Measurements from ENCODE around the gene SSH2.

The SSH2 gene

GRCh38 chr17:29742210-29742513, 187.9 kb downstream of the SSH2 start:
- H3K4me1 ChIP-seq = peaks cover 16% of the 10 kb centered on the region
- no peaks in the 10 kb centered on the region for H3K27me3 ChIP-seq
- no peak for DNase-seq
- H3K4me3 ChIP-seq (ENCODE audit: low read depth, low read length) = no peak overlapping the region
- H3K36me3 ChIP-seq = no peaks in the 10 kb centered on the region
- H3K9me3 ChIP-seq = no peaks in the 10 kb centered on the region
- no peak for TF ChIP-seq CTCF (IDR thresholded peaks at IDR 0.05; ENCODE audit: low read depth, low read length)

DNA sequence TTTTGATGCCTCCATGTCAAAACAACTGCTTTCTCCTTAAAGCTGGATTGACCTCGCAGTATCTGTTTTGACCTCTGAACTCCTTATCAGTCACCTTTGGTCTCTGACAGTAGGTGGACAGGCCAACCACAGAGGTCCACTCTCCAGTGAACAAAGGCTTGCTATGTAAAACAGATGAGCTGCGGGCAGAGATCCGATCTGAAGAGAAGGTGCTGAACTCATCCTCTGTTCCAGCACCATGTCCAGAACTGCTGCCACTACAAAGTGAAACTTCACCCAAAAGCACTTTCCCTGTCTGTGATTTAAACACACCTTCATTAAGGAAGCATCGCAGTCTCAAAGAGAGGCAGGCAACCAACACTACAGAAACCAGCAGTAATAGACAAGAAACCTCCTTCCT, 190.0 kb downstream of the SSH2 start:
- no peaks in the 10 kb centered on the region for H3K27me3 ChIP-seq
- no peak overlapping the region for H3K4me3 ChIP-seq (ENCODE audit: low read depth, low read length)
- DNase-seq = no peak
- H3K9me3 ChIP-seq = no peaks in the 10 kb centered on the region
- TF ChIP-seq CTCF (IDR thresholded peaks at IDR 0.05; ENCODE audit: low read depth, low read length) = no peak
- H3K4me1 ChIP-seq = peaks cover 3% of the 10 kb centered on the region
- H3K36me3 ChIP-seq = no peaks in the 10 kb centered on the region

- no peaks in the 10 kb centered on the region for H3K27me3 ChIP-seq
- no peak for DNase-seq
Observed at GRCh38 chr17:29734640-29735039, 195.4 kb downstream of the SSH2 start.

DNA sequence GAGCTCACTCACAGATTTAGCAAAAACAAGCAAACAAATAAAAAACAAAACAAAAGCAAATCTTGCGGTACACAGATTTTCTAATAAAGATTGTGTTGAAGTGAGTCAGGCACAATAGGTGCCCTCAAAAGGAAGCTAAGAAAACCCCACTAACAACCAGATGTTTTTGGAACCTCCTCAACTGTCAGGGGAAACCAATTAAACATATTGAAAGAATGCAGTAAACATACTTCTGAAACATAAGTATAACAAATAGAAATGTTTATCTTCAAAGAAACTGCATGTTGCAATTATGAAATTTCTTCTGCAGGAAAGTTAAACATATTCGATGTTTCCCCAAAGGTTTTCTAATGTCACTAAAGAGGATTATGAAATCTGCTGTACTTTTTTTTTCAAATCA, 196.9 kb downstream of the SSH2 start:
- no peaks in the 10 kb centered on the region for H3K27me3 ChIP-seq
- H3K36me3 ChIP-seq = no peaks in the 10 kb centered on the region
- H3K4me1 ChIP-seq = peaks cover 7% of the 10 kb centered on the region; the same call in 1 of the 2 replicates
- H3K9me3 ChIP-seq = no peaks in the 10 kb centered on the region
- DNase-seq = no peak
- no peak overlapping the region for H3K4me3 ChIP-seq (ENCODE audit: low read depth, low read length)
- no peak for TF ChIP-seq CTCF (IDR thresholded peaks at IDR 0.05; ENCODE audit: low read depth, low read length)

More at GRCh38 chr17:29734640-29735039, 195.4 kb downstream of the SSH2 start:
- Histone ChIP-seq H3K36me3 (no peaks in the 10 kb centered on the region), H3K4me1 (peaks cover 7% of the 10 kb centered on the region; the same call in 1 of the 2 replicates), H3K9me3 (no peaks in the 10 kb centered on the region), H3K4me3 (ENCODE audit: low read depth, low read length) (no peak overlapping the region)
- TF ChIP-seq CTCF (IDR thresholded peaks at IDR 0.05; ENCODE audit: low read depth, low read length) = no peak

GRCh38 chr17:29732613-29733012, 197.4 kb downstream of the SSH2 start:
- TF ChIP-seq CTCF (IDR thresholded peaks at IDR 0.05; ENCODE audit: low read depth, low read length) = no peak
- H3K9me3 ChIP-seq = no peaks in the 10 kb centered on the region
- no peaks in the 10 kb centered on the region for H3K27me3 ChIP-seq
- no peak overlapping the region for H3K4me3 ChIP-seq (ENCODE audit: low read depth, low read length)
- peaks cover 8% of the 10 kb centered on the region for H3K4me1 ChIP-seq
- DNase-seq = no peak
- H3K36me3 ChIP-seq = no peaks in the 10 kb centered on the region

- Histone ChIP-seq H3K4me3 (ENCODE audit: low read depth, low read length) (no peak overlapping the region), H3K36me3 (no peaks in the 10 kb centered on the region), H3K4me1 (peaks cover 13% of the 10 kb centered on the region), H3K9me3 (no peaks in the 10 kb centered on the region), H3K27me3 (no peaks in the 10 kb centered on the region)
- no peak for DNase-seq
- no peak for TF ChIP-seq CTCF (IDR thresholded peaks at IDR 0.05; ENCODE audit: low read depth, low read length)
Observed at GRCh38 chr17:29732209-29732608, 197.8 kb downstream of the SSH2 start.

Data from BE2C (cell line).